Pancreas (tissue), 10 donors: ENCODE data around the gene DNAI1. TPM values are rescaled to one million over a fixed set of nuclear protein-coding genes. Genes with fewer than 3 reads are reported as not detected.

Experiments used
- ATAC-seq, 4 donors: fragments of 200-7000 bp; cut with Tn5 transposase; one replicate each; pipeline versions ENCODE4 v1.8.0 to v1.9.1; 2020; ENCODE audit warnings: mild to moderate bottlenecking in 4 of 4, moderate library complexity in 4 of 4
- DNase-seq, 6 donors: peaks; one replicate each; pipeline ENCODE4 v3.0.0-alpha.2; 2020
- FAIRE-seq: peaks from 2 replicates; lab custom pipeline; 2012; peaks lifted over from hg19 to GRCh38; lab: Jason Lieb, UNC
- H3K27ac ChIP-seq, 4 donors: fragments of 200-600 bp; sonication (generic); 1 replicate in 3 of 4; 2 replicates in 1 of 4; pipeline versions ENCODE4 v1.5.0 to v1.8.0; 2020
- H3K27me3 ChIP-seq, 4 donors: fragments of 200-600 bp; one replicate each; pipeline ENCODE4 v1.8.0; 2021
- H3K36me3 ChIP-seq, 3 donors: fragments of 200-600 bp; sonication (generic) in 1 of 3; one replicate each; pipeline versions ENCODE4 v1.5.0 to v1.8.0; 2020 to 2021
- H3K4me1 ChIP-seq, 3 donors: fragments of 200-600 bp; one replicate each; pipeline ENCODE4 v1.8.0; 2021
- H3K4me3 ChIP-seq, 4 donors: fragments of 200-600 bp; sonication (generic) in 2 of 4; one replicate each; pipeline versions ENCODE4 v1.5.0 to v1.8.0; 2020 to 2021
- H3K9me3 ChIP-seq, 4 donors: fragments of 200-600 bp; one replicate each; pipeline ENCODE4 v1.8.0; 2021
- CTCF ChIP-seq, 4 donors: fragments of 200-600 bp; sonication (generic) in 3 of 4; IDR thresholded peaks; one replicate each; pipeline versions ENCODE4 v1.5.0 to v1.8.0; 2021; ENCODE audit warnings: antibody characterized with exemption in 4 of 4
- WGBS, 2 donors: extraction: QIAGEN DNeasy Blood & Tissue Kit; methylation state at CpG; one replicate each; pipeline ENCODE4 v1.1.7; 2013; 5-methylcytosine and 5-hydroxymethylcytosine counted together
- intact Hi-C, 3 donors: fragments of 100-400 bp; cut with DNase I; formaldehyde crosslinking; loops; one replicate each; pipeline versions ENCODE4 v1.11.1 to v1.14.2; 2022
- polyA plus RNA-seq, 2 donors: library from polyadenylated mRNA; stranded (reverse); fragments of 200-250 nt; gene quantifications; one replicate each; pipeline ENCODE4 v1.2.3, GENCODE V29; 2013
- total RNA-seq, 6 donors: library from RNA; stranded (reverse); fragmentation: NEBNext Ultra II Directional in 4 of 6; extraction: Animal tissue kit (Norgen Biotek cat#: 25700) in 4 of 6; gene quantifications; one replicate each; pipeline versions ENCODE4 v1.2.1 to v1.2.4, GENCODE V29; 2021 to 2023
- donor health status: healthy with polysubstance abuse.
- donor health status: DM: no; HTN: no; CAD: no; lungs with moderate emphysema.
- donor health status: DM: no; HTN: no; CAD: no.
- donor health status: control.
- donor health status: control.
- donor health status: Bipolar disorder and iron deficiency.
- donor health status: DM: yes; HTN: yes; CAD: no.
- donor health status: DM: no; HTN: no; CAD: no.
- donor health status: DM: no; HTN: no; CAD: no.
- donor health status: DM: yes; HTN: yes; CAD: no.

The DNAI1 gene
- under 1 TPM; 0.16 to 0.69 (median 0.38) TPM for total RNA-seq
- polyA plus RNA-seq: 1 to 10 TPM in 1 of 2 donors, under 1 TPM in 1; 0.99 to 5.0 TPM

- FAIRE-seq (peak; percentile 87), DNase-seq (peak; percentile 98 to 100 (median 99)), ATAC-seq (peak; percentile 96 to 97 (median 97))
- H3K9me3 ChIP-seq: no peaks in the 10 kb centered on the region
- no peak for TF ChIP-seq CTCF (IDR thresholded peaks at IDR 0.05)
- H3K4me1 ChIP-seq: no peaks in the 10 kb centered on the region
- H3K27me3 ChIP-seq: no peaks in the 10 kb centered on the region
- peak within 1 kb of the TSS in 3 of 4 donors; percentile 42 to 62 (median 50) for H3K27ac ChIP-seq
- 0 to 1% methylated on average over 60 to 94 of the region's 94 CpGs for WGBS, 2 donors
- intact Hi-C loops: no loop called here
- no peaks in the 10 kb centered on the region for H3K36me3 ChIP-seq
- peak within 1 kb of the TSS; percentile 65 to 75 (median 72) for H3K4me3 ChIP-seq
Measured at GRCh38 chr9:34458013-34458958, at the start of gene DNAI1, which contains the start of gene FAM219A. Gene DNAI1, plus strand, starts transcription at chr9:34458805. Its CDS starts 201 bp downstream, at chr9:34459006. Gene FAM219A, minus strand, starts transcription at chr9:34458570. Its CDS starts 307 bp downstream, at chr9:34458263.

- Histone ChIP-seq H3K9me3 (no peaks in the 10 kb centered on the region), H3K27me3 (no peaks in the 10 kb centered on the region), H3K36me3 (no peaks in the 10 kb centered on the region), H3K4me1 (no peaks in the 10 kb centered on the region), H3K4me3 (no peak overlapping the region), H3K27ac (no peak overlapping the region)
- FAIRE-seq (no peak), ATAC-seq (no peak), DNase-seq (no peak)
- WGBS, 2 donors: 72 to 78% methylated on average over 2 of the region's 2 CpGs
- no peak for TF ChIP-seq CTCF (IDR thresholded peaks at IDR 0.05)
- intact Hi-C loops: loop anchor here in 1 of 3 donors (10.0 kb wide), 2 partner anchors 86 to 186 kb away; no protein-coding TSS in a partner anchor
Measured at GRCh38 chr9:34409154-34409553, 49.5 kb upstream of the DNAI1 start.

- no peak overlapping the region for H3K27ac ChIP-seq
- no peaks in the 10 kb centered on the region for H3K9me3 ChIP-seq
- DNase-seq (no peak), FAIRE-seq (no peak), ATAC-seq (no peak)
- intact Hi-C loops: no loop called here
- no peak for TF ChIP-seq CTCF (IDR thresholded peaks at IDR 0.05)
- H3K36me3 ChIP-seq: no peaks in the 10 kb centered on the region
- no peaks in the 10 kb centered on the region for H3K4me1 ChIP-seq
- no peak overlapping the region for H3K4me3 ChIP-seq
- no peaks in the 10 kb centered on the region for H3K27me3 ChIP-seq
- 41 to 65% methylated on average over 1 of the region's 1 CpG for WGBS, 2 donors
Measured at GRCh38 chr9:34412336-34412735, 46.3 kb upstream of the DNAI1 start.

- DNase-seq (peak in 1 of 6 donors; percentile 38), FAIRE-seq (no peak), ATAC-seq (peak in 3 of 4 donors; percentile 38 to 62 (median 57))
- Histone ChIP-seq H3K4me1 (no peaks in the 10 kb centered on the region), H3K9me3 (no peaks in the 10 kb centered on the region), H3K36me3 (no peaks in the 10 kb centered on the region), H3K27ac (no peak overlapping the region), H3K27me3 (no peaks in the 10 kb centered on the region), H3K4me3 (no peak overlapping the region)
- TF ChIP-seq CTCF (IDR thresholded peaks at IDR 0.05): no peak
- intact Hi-C loops: no loop called here
- 34 to 35% methylated on average over 6 of the region's 6 CpGs for WGBS, 2 donors
Measured at GRCh38 chr9:34413231-34413852, 45.3 kb upstream of the DNAI1 start.
